NCI-H1105 treated with DMSO at 0.1 percent for 48 hours (cell line): ENCODE results near the gene ELAVL1.
"Not testable (repeated sequence)": the region's sequence is repeated elsewhere in the genome, so short reads cannot be mapped to it uniquely, and the experiment has no call there.

ENCODE experiments used
- DNase-seq: peaks from one replicate; lab custom pipeline; 2025; lab: John Stamatoyannopoulos, UW

The ELAVL1 gene

DNA sequence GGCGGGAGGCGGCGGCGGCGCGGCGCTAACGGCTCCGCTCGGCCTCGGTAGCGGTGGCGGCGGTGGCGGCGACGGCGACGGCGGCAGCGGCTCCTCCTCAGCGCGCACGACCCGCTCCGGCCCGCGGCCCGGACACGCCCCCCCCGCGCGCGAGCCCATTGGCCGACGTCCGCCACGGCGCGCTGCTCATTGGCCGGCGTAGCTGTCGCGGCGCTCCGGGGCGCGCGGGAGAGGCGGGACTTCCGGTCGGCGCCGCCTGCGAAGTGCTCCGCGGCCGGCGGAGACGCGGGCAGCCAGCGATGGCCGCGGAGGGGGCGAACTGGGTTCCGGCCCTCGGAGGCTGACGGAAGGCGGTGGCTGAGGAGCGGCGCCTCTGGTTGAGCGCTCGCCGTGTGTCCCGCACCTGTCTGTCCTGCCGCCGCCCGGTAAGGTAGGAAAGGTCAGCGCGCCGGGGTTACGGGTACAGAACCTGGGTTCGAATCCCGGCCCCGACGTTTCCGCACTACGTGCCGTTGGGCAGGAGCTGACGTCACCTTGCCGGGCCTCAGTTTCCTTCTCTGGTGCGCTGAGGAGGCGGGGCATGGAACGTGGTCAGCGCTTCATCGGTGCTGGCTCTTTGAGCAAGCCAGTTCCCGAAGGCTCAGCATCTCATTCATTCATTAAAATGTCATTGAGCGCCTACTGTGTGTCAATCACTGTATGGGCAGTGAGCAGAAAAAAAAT is at the start of gene ELAVL1:
Gene ELAVL1, minus strand, starts transcription at position 108 of the 723 bp plus-strand sequence. CDS start 13,826 bp downstream, outside the sequence.
- DNase-seq = peak; percentile 84

DNA sequence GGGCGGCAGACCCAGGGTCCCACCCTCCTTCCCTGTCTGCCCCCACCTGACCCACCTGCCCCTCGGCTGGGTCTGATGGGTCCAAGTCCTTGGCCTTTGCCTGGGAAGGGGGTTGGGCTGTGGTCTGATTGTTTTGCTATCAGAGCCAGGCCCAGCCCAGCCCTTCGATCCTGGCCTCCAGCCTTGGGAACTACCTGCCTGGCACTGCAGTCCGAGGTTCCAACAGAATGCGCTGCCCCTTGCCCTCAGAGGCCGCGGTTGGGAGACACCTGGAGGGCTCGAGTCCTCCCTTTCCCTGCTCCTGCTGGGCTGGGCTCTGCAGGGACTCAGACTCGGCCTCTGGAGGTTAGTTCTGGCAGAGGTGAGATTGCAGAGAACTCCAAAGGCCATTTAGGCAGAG is 48.7 kb upstream of the ELAVL1 start:
- no peak for DNase-seq

DNA sequence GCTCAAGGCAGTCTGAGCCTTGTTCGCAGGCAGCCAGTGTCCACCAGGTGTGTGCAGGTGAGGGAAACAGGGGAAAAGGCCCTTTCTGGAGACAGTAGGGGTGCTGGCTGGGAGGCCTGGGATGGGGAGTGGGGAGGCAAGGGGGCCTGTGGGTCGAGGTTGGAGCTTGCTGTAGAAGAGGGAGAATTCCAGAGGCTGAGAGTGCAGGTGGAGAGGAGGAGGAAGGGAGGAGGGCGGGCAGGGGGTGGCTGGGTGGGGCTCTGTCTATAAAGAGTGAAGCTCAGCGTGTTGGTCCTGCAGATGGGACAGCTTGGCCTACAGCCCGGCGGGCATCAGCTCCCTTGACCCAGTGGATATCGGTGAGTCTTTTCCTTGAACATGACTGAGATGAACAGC is 47.0 kb upstream of the ELAVL1 start, which contains the start of gene CCL25:
Gene CCL25, plus strand, starts transcription at position 297 of the 396 bp plus-strand sequence. CDS start 290 bp downstream, outside the sequence.
- no peak for DNase-seq

DNA sequence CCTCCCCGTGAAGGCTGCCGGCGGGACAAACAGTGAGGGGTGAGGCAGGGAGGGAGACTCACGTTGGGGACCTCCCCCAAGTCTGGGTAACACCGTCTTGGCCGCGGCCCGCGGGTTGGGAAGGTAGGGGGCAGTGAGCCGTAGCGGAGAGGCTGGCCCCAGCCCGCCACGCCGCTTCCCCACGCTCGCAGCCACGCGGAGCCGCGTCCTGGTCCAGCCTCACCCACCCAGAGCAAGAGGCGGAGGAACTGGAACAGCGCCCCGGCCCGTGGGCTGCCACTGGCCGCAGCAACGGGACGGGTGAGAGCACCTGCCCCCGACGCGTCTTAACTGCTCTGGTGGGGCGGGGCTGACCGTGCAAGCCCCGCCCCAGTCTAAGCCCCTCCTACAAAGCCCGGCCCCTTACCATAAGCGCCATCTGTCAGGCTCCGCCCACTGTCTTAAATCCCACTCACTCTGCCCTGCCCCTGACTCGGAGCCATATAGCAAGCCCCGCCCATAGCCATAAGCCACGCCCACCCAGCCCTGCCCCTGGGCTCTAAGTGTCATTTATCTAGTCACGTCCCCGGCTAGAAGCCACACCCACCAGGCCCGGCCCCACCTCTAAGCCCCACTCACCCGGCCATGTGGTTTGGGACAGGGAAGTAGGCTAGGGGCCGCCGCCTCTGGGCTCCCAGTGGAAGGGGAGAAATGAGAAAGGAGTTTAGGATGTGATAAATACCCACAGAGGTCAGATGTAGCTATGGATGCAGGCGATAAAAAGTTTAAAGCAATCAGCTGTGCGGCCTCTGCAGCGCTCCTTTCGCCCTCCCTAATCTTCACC is 45.0 kb upstream of the ELAVL1 start:
- no peak for DNase-seq

DNA sequence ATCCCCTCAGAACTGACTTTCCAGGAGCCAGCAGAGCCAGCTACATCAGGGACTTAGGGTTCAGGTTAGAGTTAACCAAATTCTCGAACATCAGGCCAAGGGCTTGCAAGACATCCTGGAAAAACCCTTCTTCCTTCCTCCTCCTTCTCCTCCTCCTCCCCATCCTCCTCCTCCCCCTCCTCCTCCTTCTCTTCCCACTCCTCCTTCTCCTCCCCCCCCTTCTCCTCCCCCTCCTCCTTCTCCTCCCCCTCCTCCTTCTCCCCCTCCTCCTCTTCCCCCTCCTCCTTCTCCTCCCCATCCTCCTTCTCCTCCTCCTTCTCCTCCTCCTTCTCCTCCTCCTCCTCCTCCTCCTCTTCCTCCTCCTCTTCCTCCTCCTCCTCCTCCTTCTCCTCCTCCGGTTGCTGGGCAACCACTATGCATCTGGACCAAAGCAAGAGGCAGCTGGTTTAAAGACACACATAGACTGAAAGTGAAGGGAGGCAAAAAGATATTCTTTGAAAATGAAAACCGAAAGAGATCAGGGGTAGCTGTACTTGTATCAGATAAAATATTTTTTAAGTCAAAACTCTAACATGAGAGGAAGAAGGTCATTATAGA is 41.2 kb upstream of the ELAVL1 start:
- DNase-seq = no peak

DNA sequence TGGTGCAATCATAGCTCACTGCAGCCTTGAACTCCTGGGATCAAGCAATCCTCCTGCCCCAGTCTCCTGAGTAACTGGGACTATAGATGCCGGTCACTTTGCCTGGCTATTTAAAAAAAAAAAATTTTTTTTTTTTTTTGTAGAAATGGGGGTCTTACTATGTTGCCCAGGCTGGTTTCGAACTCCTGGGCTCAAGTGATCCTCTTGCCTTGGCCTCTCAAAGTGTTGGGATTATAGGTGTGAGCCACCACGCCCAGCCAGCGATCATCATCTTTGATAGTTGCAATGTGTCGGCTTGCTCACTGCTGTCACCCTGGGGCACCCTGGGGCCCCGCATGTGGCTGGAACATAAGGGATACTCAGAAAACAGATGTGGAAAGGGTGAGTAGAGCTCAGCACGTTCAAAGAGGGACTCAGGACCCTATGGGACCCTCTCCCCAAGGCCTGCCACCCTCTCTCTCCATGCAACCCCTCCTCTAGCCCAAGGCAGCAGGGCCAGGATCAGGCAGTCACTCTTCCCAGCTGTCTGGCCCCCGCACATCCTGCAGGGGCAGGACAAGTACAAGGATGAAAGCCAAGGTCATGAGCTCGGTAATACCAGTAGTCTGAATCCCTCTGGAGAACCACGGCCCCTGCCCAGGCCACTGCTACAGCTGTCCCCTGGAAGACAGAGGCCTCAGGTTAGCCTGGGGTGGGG is 40.6 kb upstream of the ELAVL1 start:
- no peak for DNase-seq

DNA sequence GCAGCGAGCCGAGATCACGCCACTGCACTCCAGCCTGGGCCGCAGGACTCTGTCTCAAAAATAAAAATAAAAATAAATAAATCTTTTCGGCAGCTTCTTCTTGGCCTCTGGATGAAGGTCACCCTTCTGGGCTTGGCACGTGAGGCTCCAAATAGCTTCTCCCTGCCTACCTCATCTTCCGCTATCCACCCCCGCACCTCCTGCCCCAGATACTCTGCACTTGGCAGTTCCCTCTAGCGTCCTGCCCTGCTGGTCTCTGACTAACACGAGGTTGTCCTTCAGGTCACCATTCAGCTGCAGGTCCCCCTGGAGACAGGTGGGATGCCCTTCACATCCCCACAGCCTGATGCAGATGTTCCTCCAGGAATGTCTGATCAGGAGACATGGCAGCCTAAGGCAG is 38.6 kb upstream of the ELAVL1 start:
- no peak for DNase-seq

DNA sequence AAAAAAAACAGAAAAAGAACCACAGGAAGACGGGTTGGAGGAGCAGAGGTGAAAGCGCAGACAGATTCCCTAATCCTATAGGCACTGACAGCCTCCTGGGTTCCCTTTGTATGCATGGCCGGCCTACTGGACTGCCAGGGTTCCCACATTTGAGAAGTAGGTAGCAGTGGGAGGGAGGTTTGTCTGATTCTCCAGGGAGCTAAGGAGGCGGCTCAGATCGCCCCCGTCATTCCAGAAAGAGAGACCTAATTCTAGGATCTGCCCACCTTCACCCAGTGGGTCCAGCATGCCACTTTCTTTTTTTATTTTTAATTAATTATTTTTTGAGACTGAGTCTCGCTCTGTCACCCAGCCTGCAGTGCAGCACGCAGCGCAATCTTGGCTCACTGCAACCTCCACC is 37.5 kb upstream of the ELAVL1 start:
- DNase-seq = no peak

DNA sequence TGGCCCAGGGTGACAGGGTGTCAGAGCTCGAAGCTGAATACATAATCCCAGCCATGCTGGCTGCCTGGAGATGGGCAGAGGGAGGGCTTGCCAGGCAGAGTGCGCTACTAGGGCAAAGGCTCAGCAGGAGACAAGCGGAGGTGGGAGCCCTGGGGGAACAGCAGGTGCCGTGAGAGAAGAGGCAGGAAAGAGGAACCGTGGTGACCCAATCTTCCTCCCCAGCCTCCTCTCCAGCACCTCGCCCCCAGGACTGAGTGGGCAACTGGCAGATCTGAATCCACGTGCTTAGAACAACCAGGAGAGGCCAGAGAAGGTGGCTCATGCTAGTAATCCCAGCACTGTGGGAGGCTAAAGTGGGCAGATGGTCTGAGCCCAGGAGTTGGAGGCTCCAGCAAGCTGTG is 36.1 kb upstream of the ELAVL1 start:
- DNase-seq = no peak

DNA sequence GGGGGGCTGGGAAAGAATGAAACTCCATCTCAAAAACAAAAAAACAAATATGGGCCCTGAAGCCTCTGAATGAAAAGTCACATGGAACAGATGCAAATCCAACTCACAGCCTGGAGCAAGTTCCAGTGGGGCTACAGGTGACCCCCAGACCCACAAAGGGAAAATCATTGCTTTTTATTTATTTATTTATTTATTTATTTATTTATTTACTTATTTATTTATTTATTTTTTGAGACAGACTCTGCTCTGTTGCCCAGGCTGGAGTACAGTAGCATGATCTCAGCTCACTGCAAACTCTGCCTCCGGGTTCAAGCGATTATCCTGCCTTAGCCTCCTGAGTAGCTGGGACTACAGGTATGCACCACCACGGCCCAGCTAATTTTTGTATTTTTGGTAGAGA is 33.8 kb upstream of the ELAVL1 start:
- DNase-seq = no peak

DNA sequence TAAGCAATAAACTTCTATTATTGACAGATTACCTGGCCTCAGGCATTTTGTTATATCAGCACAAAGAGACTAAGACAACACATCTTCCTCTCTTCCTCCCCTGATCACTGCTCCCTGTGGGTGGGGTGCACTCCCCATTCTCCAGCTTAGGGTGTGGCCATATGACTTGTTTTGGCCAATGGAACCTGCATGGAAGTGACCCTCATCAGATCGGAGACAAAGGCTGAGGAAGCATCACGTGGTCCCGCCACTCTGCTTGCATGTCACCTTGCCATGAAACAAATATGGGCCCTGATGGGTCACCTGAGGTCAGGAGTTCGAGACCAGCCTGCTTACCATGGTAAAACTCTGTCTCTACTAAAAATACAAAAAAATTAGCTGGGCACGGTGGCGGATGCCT is 33.4 kb upstream of the ELAVL1 start:
- no peak for DNase-seq

DNA sequence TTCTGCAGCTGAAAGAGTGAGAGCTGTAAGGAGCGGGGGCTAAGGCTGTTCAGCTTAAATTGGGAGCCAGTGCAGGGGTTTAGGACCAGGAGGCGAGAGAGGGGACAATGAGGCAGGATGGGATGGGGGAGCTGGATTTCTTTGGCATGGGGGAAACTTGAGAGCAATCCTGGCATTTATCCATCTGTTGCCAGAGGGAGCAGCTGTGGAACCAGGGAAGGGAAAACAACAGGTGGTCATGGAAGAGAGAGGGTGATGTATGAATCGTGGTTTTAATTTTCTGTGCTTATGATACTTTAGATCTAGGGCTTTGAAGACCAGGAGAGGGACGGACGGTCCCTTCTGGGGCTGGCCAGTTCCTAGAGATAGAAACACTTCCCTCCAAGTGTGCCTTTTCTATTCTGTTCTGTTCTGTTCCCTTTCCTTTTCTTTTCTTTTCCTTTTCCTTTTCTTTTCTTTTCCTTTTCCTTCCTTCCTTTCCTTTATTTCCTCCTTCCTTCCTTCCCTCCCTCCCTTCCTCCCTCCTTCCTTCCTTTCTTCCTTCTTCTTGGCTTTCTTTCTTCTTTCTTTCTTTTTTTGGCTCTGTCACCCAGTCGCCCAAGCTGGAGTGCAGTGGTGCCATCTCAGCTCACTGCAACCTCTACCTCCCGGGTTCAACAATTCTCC is 31.1 kb upstream of the ELAVL1 start:
- peak; percentile 70 for DNase-seq

DNA sequence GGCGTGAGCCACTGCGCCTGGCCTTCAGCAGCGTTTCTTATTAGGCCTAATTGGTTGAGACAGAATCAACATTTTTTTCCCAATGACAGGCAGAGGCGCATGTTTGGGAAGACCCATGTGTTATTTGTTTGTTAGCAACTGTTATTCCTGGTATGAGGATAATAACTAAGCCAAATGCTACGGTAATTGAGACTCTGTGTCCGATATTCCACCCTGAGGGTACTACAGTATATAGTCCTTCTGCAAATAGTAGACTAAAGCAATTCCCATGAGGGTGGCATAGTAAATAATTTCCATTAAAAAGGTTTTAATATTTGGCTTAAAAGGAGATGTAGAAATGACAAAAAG is 28.7 kb upstream of the ELAVL1 start:
- DNase-seq = no peak

DNA sequence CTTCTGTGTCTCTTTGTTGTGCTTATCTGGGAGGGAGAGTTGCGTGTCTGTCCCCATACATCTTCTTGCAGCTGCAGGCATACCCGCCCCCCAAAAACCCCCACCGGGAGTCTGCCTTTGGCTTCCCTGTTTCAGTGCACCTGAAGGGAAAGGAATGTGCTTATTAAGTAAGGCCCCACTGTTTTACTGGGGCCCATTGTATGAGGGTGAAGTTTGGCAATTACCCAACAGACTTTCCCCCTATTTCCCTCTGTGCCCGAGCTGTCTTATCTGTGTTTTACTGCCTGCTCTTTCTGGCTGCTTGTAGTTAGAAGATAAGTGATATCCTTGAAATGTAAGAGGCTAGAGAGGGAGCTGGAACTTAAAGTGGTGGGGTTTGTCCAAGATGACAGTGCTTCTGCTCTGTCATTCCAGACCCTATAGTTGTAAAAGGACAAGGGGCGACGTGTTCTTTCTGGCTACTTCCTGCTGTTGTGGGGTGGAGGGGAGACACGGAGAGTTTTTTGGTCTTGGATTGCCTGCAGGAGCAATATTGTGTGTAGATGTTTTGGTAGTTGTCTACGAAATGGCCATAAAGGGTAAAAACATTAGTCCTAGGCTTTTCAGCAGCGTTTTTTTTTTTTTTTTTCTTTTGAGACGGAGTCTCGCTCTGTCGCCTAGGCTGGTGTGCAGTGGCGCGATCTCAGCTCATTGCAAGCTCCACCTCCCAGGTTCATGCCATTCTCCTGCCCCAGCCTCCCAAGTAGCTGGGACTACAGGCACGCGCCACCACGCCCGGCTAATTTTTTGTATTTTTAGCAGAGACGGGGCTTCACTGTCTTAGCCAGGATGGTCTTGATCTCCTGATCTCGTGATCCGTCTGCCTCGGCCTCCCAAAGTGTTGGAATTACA is 28.1 kb upstream of the ELAVL1 start:
- not testable (repeated sequence) for DNase-seq

DNA sequence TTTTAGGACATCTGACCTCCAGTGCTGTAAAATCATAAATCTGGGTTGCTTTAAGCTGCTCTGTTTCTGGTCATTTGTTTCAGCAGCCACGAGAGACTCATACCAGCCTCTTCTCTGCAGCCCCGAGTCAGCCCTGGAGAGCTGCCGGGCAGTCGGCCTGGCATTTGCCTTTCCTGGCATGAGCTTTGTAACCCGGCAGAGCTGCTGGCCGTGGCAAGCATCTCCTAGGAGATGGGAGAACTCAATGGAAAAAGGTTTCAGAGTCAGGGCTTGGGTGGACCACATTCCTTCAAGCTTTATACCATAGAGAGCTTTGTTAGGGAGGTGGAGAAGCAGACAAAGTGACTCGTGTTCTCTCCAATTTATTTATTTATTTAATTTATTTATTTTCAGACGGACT is 25.5 kb upstream of the ELAVL1 start:
- no peak for DNase-seq

DNA sequence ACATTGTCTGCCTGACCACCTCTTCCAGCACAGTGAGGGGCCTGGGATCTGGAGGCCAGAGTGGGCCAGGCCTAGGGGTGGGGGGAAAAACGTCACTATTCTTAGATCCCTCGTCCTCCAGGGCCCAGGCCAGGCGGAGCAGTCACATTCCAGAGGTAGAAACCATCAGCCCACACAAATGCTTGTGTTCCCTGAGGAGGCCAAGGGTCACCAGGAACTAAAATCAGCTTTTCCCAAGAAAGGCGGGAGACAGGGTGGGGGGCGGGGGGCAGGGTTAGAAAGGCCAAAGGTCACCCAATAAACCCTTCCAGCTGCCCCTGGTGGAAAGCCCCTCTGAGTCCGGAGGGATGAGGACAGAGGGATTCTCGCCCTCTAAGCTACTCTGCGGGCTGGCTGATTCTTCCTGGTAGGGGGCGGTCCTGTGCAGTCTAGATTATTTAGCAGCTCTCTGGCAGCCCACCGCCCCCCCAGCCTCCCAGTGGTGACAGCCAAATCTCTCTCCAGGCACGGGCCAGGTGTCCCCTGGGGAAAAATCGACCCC is 23.6 kb upstream of the ELAVL1 start:
- no peak for DNase-seq

DNA sequence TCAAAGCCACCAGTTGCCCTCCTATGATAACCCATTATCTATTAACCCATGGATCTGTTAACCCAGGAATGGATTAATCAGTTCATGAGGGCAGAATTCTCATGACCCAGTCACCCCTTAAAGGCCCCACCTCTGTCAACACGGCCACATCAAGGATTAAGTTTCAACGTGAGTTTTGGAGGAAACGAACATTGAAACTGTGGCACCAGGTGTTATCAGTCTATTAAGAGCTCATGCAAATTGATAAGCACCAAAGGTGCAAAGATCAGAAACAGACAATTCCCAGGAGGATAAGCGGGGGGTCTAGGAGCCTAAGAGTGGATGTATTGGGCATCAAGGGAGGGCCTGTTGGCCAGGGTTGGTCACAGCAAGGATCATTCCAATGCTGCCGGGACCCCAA is 19.9 kb upstream of the ELAVL1 start:
- no peak for DNase-seq

DNA sequence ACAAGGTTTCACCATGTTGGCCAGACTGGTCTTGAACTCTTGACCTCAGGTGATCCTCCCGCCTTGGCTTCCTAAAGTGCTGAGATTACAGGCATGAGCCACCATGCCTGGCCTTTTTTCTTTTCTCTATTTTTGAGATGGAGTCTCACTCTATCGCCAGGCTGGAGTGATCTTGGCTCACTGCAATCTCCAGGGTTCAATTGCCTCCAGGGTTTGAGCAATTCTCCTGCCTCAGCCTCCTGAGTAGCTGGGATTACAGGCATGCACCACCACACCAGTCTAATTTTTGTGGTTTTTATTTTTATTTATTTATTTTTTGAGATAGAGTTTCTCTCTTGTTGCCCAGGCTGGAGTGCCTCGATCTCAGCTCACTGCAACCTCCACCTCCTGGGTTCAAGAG is 18.8 kb upstream of the ELAVL1 start:
- not testable (repeated sequence) for DNase-seq

DNA sequence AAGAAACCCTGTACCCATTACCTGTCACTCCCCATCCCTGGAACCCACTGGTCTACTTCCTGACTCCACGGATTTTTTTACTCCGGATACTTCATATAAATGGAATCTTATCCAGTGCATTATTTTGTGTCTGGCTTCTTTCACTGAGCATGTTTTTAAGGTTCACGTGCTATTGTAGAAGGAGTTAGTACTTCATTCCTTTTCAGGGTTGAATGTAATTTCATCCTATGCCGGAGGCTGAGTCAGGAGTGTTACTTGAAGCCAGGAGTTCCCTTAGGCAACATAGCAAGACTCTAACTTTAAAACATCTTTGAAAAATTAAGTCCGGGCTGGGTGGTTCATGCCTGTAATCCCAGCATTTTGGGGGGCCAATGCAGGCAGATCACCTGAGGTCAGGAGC is 17.9 kb upstream of the ELAVL1 start:
- DNase-seq = no peak

DNA sequence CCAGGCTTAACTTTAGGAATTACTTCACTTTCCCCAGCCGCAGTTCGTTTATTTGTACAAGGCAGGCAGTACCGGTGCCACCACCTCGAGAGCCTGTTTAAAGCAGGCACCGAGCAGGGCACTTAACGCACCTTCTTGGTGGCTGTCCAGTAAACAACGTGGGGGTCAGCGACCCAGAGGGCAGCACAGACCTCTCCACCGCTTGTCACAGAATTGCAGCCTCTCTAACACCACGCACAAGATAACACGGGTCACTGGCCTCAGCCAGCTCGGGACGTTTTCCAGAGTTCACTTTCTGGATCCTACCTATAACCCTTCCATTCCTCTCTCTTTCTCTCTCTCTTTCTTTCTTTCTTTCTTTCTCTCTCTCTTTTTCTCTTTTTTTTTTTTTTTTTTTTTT is 16.8 kb upstream of the ELAVL1 start:
- DNase-seq = no peak

DNA sequence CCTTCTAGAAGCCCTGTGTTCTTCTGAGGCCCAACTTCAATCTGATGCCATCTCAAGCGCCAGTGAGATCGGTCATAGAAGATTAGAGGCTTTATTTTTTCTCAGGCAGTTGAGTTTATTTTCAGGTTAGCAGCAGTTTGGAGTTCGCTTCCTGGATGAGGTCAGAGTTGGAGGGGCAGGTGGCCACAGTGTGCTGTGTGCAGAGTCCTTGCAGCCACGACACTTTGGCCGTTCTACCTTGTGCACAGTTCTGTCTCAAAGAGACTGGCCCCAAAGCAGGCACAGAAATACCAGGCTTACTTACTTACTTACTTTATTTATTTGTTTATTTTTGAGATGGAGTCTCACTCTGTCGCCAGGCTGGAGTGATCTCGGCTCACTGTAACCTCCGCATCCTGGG is 15.9 kb upstream of the ELAVL1 start:
- no peak for DNase-seq
